ENCODE data around the gene PLD3. TPM values are rescaled to one million over a fixed set of nuclear protein-coding genes. Genes with fewer than 3 reads are reported as not detected.

PLD3 gene
- total RNA-seq, 2 donors from 2014 or later = 155 to 162 TPM

GRCh38 chr19:40360020-40360707, 11.7 kb downstream of the PLD3 start:
- peak overlapping the region in 1 of 4 donors; percentile 30 for H3K27ac ChIP-seq
- H3K36me3 ChIP-seq (replicated peaks in 1 of 2; ENCODE audit: insufficient read depth in 1 of 2, low read depth in 2 of 2) = no peaks in the 10 kb centered on the region
- WGBS, 2 donors = 84 to 92% methylated on average over 13 of the region's 13 CpGs
- DNase-seq = no peak
- no peaks in the 10 kb centered on the region for H3K27me3 ChIP-seq
- H3K4me1 ChIP-seq = no peaks in the 10 kb centered on the region
- H3K9me3 ChIP-seq = no peaks in the 10 kb centered on the region
- ATAC-seq = no peak
- no peak overlapping the region for H3K4me3 ChIP-seq
- intact Hi-C loops (cut with DNase I) = no loop called here
- no peak for TF ChIP-seq POLR2A (IDR thresholded peaks at IDR 0.05)
- TF ChIP-seq, protein P1, sequence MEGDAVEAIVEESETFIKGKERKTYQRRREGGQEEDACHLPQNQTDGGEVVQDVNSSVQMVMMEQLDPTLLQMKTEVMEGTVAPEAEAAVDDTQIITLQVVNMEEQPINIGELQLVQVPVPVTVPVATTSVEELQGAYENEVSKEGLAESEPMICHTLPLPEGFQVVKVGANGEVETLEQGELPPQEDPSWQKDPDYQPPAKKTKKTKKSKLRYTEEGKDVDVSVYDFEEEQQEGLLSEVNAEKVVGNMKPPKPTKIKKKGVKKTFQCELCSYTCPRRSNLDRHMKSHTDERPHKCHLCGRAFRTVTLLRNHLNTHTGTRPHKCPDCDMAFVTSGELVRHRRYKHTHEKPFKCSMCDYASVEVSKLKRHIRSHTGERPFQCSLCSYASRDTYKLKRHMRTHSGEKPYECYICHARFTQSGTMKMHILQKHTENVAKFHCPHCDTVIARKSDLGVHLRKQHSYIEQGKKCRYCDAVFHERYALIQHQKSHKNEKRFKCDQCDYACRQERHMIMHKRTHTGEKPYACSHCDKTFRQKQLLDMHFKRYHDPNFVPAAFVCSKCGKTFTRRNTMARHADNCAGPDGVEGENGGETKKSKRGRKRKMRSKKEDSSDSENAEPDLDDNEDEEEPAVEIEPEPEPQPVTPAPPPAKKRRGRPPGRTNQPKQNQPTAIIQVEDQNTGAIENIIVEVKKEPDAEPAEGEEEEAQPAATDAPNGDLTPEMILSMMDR (IDR thresholded peaks at IDR 0.05) = no peak

DNA sequence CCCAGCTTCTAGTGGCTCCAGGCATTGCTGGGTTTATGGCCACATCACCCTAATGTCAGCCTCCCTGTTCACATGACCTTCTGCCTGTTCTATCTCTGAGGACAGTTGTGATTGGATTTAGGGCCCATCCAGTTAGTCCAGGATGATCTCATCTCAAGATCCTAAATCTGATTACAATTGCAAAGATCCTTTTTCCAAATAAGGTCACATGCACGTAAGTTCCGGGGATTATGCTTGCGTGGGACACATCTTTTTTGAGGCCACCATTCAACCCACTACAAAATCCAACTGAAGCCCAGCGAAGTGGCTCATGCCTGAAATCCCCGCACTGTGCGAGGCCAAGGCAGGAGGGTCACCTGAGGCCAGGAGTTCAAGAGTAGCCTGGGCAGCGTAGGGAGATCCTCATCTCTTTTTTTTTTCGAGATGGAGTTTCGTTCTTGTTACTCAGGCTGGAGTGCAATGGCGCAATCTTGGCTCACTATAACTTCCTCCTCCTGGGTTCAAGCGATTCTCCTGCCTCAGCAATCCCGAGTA, 12.3 kb downstream of the PLD3 start:
- Histone ChIP-seq H3K36me3 (replicated peaks in 1 of 2; ENCODE audit: insufficient read depth in 1 of 2, low read depth in 2 of 2) (no peaks in the 10 kb centered on the region), H3K4me3 (no peak overlapping the region), H3K27ac (peak overlapping the region in 1 of 4 donors; percentile 30), H3K4me1 (no peaks in the 10 kb centered on the region), H3K9me3 (no peaks in the 10 kb centered on the region), H3K27me3 (no peaks in the 10 kb centered on the region)
- TF ChIP-seq, protein P1 (IDR thresholded peaks at IDR 0.05) = no peak
- no peak for TF ChIP-seq POLR2A (IDR thresholded peaks at IDR 0.05)
- DNase-seq (peak in 1 of 4 donors; percentile 63), ATAC-seq (no peak)
- WGBS, 2 donors = 73 to 90% methylated on average over 12 of the region's 12 CpGs
- intact Hi-C loops (cut with DNase I) = no loop called here

GRCh38 chr19:40362160-40362559, 13.7 kb downstream of the PLD3 start:
- Histone ChIP-seq H3K4me3 (no peak overlapping the region), H3K36me3 (replicated peaks in 1 of 2; ENCODE audit: insufficient read depth in 1 of 2, low read depth in 2 of 2) (peaks cover 0 to 3% of the 10 kb centered on the region in 2 donors), H3K27me3 (no peaks in the 10 kb centered on the region), H3K9me3 (no peaks in the 10 kb centered on the region), H3K4me1 (no peaks in the 10 kb centered on the region), H3K27ac (no peak overlapping the region)
- TF ChIP-seq, protein P1 (IDR thresholded peaks at IDR 0.05) = no peak
- no peak for TF ChIP-seq POLR2A (IDR thresholded peaks at IDR 0.05)
- intact Hi-C loops (cut with DNase I) = no loop called here
- DNase-seq (no peak), ATAC-seq (no peak)
- 81 to 83% methylated on average over 3 of the region's 3 CpGs for WGBS, 2 donors

- Histone ChIP-seq H3K27me3 (no peaks in the 10 kb centered on the region), H3K4me1 (no peaks in the 10 kb centered on the region), H3K27ac (no peak overlapping the region), H3K4me3 (no peak overlapping the region), H3K9me3 (no peaks in the 10 kb centered on the region), H3K36me3 (replicated peaks in 1 of 2; ENCODE audit: insufficient read depth in 1 of 2, low read depth in 2 of 2) (peaks cover 0 to 3% of the 10 kb centered on the region in 2 donors)
- intact Hi-C loops (cut with DNase I) = no loop called here
- TF ChIP-seq, protein P1 (IDR thresholded peaks at IDR 0.05) = no peak
- TF ChIP-seq POLR2A (IDR thresholded peaks at IDR 0.05) = no peak
- DNase-seq (no peak), ATAC-seq (no peak)
- 75 to 91% methylated on average over 5 of the region's 5 CpGs for WGBS, 2 donors
Measured at GRCh38 chr19:40363069-40363468, 14.6 kb downstream of the PLD3 start.

DNA sequence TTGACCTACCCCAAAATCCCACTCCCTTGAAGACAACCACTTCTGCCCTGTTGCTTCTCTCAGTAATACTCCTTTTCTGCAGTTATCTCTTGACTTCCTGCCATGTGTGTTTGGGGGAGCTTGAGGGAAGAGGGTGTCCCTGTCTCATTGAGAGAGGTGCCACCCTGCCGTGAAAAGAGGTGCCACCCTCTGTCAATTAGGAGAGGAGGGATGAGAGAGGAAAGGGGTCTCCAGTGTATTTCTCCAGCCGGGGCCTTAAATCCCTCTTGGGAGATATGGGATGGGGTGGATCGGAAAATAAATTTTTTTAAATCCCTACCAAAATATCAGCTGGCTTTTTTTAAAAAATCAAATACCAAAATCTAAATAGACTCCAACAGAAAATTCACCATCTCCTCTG, 16.5 kb downstream of the PLD3 start:
- DNase-seq (no peak), ATAC-seq (no peak)
- TF ChIP-seq, protein P1 (IDR thresholded peaks at IDR 0.05) = no peak
- no peak for TF ChIP-seq POLR2A (IDR thresholded peaks at IDR 0.05)
- Histone ChIP-seq H3K4me3 (no peak overlapping the region), H3K4me1 (no peaks in the 10 kb centered on the region), H3K9me3 (no peaks in the 10 kb centered on the region), H3K27ac (no peak overlapping the region), H3K27me3 (no peaks in the 10 kb centered on the region), H3K36me3 (replicated peaks in 1 of 2; ENCODE audit: insufficient read depth in 1 of 2, low read depth in 2 of 2) (peaks cover 0 to 6% of the 10 kb centered on the region in 2 donors)
- 73 to 84% methylated on average over 3 of the region's 3 CpGs for WGBS, 2 donors
- intact Hi-C loops (cut with DNase I) = no loop called here

All from body of pancreas (tissue), 4 donors.